Activated CD4-positive, alpha-beta T cell treated with anti-CD3 and anti-CD28 coated beads, Interleukin-2, Interleukin-6, amounts not matched to agents 100 ng/mL and 50 ng/mL, durations not matched to agents 16 hours and 8 hours (primary cell): Measurements from ENCODE around the gene SLITRK2.

ENCODE experiments used
- DNase-seq: peaks from one replicate; pipeline ENCODE4 v3.0.0-alpha.2; 2020

The SLITRK2 gene

GRCh38 chrX:145861818-145862217 lies 44.2 kb downstream of the SLITRK2 start:
- DNase-seq: no peak

- DNase-seq: no peak
Observed at GRCh38 chrX:145865082-145865481, 47.5 kb downstream of the SLITRK2 start.
